Endothelial cell of umbilical vein (primary cell): ENCODE data around the gene IFT88. TPM values are rescaled to one million over a fixed set of nuclear protein-coding genes. Genes with fewer than 3 reads are reported as not detected.

Experiments
- BruUV-seq: library from RNA; stranded (reverse); fragments of 400-500 nt; replicated peaks from 2 replicates; lab custom pipeline; 2021; lab: Mats Ljungman, UMichigan
- CTCF ChIA-PET: fragments of 300-600, 350-600 bp; sonication (Branson Sonifier 250); formaldehyde crosslinking; loops from one replicate; lab custom pipeline; 2021; ENCODE audit warnings: antibody characterized with exemption, inconsistent platforms; lab: Charles Lee
- POLR2A ChIA-PET: fragments of 300-600, 350-600 bp; sonication (Branson Sonifier 250); formaldehyde crosslinking; loops from one replicate; lab custom pipeline; 2021; ENCODE audit warnings: antibody characterized with exemption, inconsistent platforms; lab: Charles Lee
- DNase-seq: peaks from one replicate; pipeline ENCODE4 v3.0.0-alpha.2; 2011; ENCODE audit warnings: low read depth, low spot score
- FAIRE-seq: peaks from 2 replicates; lab custom pipeline; 2011; peaks lifted over from hg19 to GRCh38; lab: Jason Lieb, UNC
- H2AFZ ChIP-seq: 2 replicates; pipeline ENCODE4 v1.6.0; 2012; ENCODE audit warnings: low read depth, low read length, control low read depth, inconsistent platforms
- H3K27ac ChIP-seq: 2 replicates; pipeline ENCODE4 v1.5.1; 2011; ENCODE audit warnings: low read depth, mild to moderate bottlenecking, control low read depth, low read length, moderate library complexity; ENCODE audit not compliant: insufficient read depth
- H3K27me3 ChIP-seq, 2 experiments: 2 replicates each; pipeline versions ENCODE4 v1.6.0 to v1.6.1; 2011; ENCODE audit warnings: low read length in 2 of 2, mixed read lengths in 1 of 2; ENCODE audit not compliant: control insufficient read depth in 2 of 2, insufficient read depth in 2 of 2
- H3K36me3 ChIP-seq, 2 experiments: 2 replicates in 1 of 2; 3 replicates in 1 of 2; pipeline ENCODE4 v1.5.1; 2011; ENCODE audit warnings: low read length in 2 of 2, mild to moderate bottlenecking in 1 of 2, moderate library complexity in 1 of 2; ENCODE audit not compliant: control insufficient read depth in 2 of 2, insufficient read depth in 2 of 2; ENCODE audit errors: extremely low read depth in 1 of 2
- H3K4me1 ChIP-seq: 3 replicates; pipeline ENCODE4 v1.5.1; 2011; ENCODE audit warnings: mild to moderate bottlenecking, low read length; ENCODE audit not compliant: control insufficient read depth, insufficient read depth; ENCODE audit errors: extremely low read depth
- H3K4me2 ChIP-seq: 2 replicates; pipeline ENCODE4 v1.6.1; 2011; ENCODE audit warnings: low read length, control low read depth, mixed read lengths; ENCODE audit not compliant: insufficient read depth
- H3K4me3 ChIP-seq, 3 experiments: fragments of 200-600 bp in 1 of 3; sonication (generic), shearing (Covaris generic) in 1 of 3; replicated peaks in 1 of 3; 2 replicates each; pipeline ENCODE4 v1.5.1; 2011 to 2016; ENCODE audit warnings: control low read depth in 3 of 3, low read length in 3 of 3, mild to moderate bottlenecking in 2 of 3, inconsistent platforms in 1 of 3, low read depth in 1 of 3, moderate library complexity in 1 of 3; ENCODE audit not compliant: insufficient read depth in 1 of 3
- H3K79me2 ChIP-seq: 2 replicates; pipeline ENCODE4 v1.6.0; 2012; ENCODE audit warnings: low read length, inconsistent platforms; ENCODE audit not compliant: control insufficient read depth, insufficient read depth
- H3K9ac ChIP-seq: replicated peaks from 2 replicates; pipeline ENCODE3; 2011; ENCODE audit warnings: low read length, control low read depth; ENCODE audit not compliant: insufficient read depth; ENCODE audit errors: extremely low read depth
- H3K9me1 ChIP-seq: replicated peaks from 3 replicates; pipeline ENCODE4 v1.6.0; 2011; ENCODE audit warnings: mild to moderate bottlenecking, low read length; ENCODE audit not compliant: control insufficient read depth, insufficient read depth; ENCODE audit errors: extremely low read depth
- H3K9me3 ChIP-seq: replicated peaks from 2 replicates; pipeline ENCODE4 v1.5.1; 2012; ENCODE audit warnings: low read length, inconsistent platforms; ENCODE audit not compliant: control insufficient read depth, insufficient read depth
- H4K20me1 ChIP-seq: replicated peaks from 2 replicates; pipeline ENCODE3; 2011; ENCODE audit warnings: mild to moderate bottlenecking, low read length; ENCODE audit not compliant: control insufficient read depth, insufficient read depth; ENCODE audit errors: extremely low read depth
- CTCF ChIP-seq, 2 donors: IDR thresholded peaks; 1 replicate in 1 of 2; 2 replicates in 1 of 2; pipeline ENCODE4 v1.5.1; 2011; ENCODE audit warnings: low read length in 2 of 2, mild to moderate bottlenecking in 2 of 2, moderate library complexity in 2 of 2, control low read depth in 1 of 2, inconsistent platforms in 1 of 2, low read depth in 1 of 2; ENCODE audit not compliant: insufficient read depth in 1 of 2; ENCODE audit errors: extremely low read depth in 1 of 2
- EZH2 ChIP-seq: IDR thresholded peaks from 2 replicates; pipeline ENCODE4 v1.6.1; 2012; ENCODE audit warnings: borderline replicate concordance, low read depth, mild to moderate bottlenecking, moderate library complexity, low read length, inconsistent platforms; ENCODE audit not compliant: severe bottlenecking
- FOS ChIP-seq: IDR thresholded peaks from 2 replicates; pipeline ENCODE4 v1.6.1; 2011; ENCODE audit warnings: mild to moderate bottlenecking, low read length, moderate library complexity, borderline replicate concordance; ENCODE audit not compliant: insufficient read depth
- GATA2 ChIP-seq: IDR thresholded peaks from 2 replicates; pipeline ENCODE4 v1.7.0; 2011; ENCODE audit warnings: low read depth, mild to moderate bottlenecking, moderate library complexity, mixed read lengths, low read length; ENCODE audit not compliant: insufficient read length, insufficient read depth
- JUN ChIP-seq: IDR thresholded peaks from 2 replicates; pipeline ENCODE4 v1.6.1; 2011; ENCODE audit warnings: borderline replicate concordance, low read depth; ENCODE audit not compliant: insufficient read length, insufficient read depth
- MAX ChIP-seq: IDR thresholded peaks from 2 replicates; pipeline ENCODE4 v1.6.1; 2011; ENCODE audit not compliant: insufficient read depth, insufficient read length
- MYC ChIP-seq: IDR thresholded peaks from one replicate; pipeline ENCODE4 v1.6.1; 2011; ENCODE audit warnings: mild to moderate bottlenecking, low read depth, low read length
- POLR2A ChIP-seq: IDR thresholded peaks from 2 replicates; pipeline ENCODE4 v1.6.1; 2012; ENCODE audit warnings: low read depth, mild to moderate bottlenecking, control low read depth, low read length
- POLR2AphosphoS5 ChIP-seq: IDR thresholded peaks from 2 replicates; pipeline ENCODE4 v1.6.1; 2012; ENCODE audit warnings: low read depth, mild to moderate bottlenecking, control low read depth, low read length, moderate library complexity; ENCODE audit not compliant: insufficient read depth
- dilution Hi-C: fragments of 300-500 bp; cut with MboI; formaldehyde crosslinking; loops from one replicate; pipeline ENCODE4 v1.15.0; 2019; ENCODE audit warnings: low sequenced_read_pairs; ENCODE audit not compliant: extremely low pct_ligation_motif_present
- intact Hi-C: fragments of 100-400 bp; cut with micrococcal nuclease; formaldehyde crosslinking; loops from one replicate; pipeline ENCODE4 v1.10.0; 2022
- polyA plus RNA-seq, 4 experiments: library from polyadenylated mRNA; depleted of rRNA in 3 of 4; stranded (reverse) in 3 of 4; unstranded in 1 of 4; fragments of >200 nt; gene quantifications; 2 replicates each; pipeline versions ENCODE4 v1.2.1 to v1.2.3, GENCODE V29; 2011 to 2012; ENCODE audit warnings: missing spikeins in 1 of 4
- total RNA-seq: library from RNA; stranded (reverse); gene quantifications from 2 replicates; pipeline ENCODE4 v1.2.3, GENCODE V29; 2021

IFT88 gene
- total and polyA plus RNA-seq, 2 donors (not counting 3 experiments of a cell fraction or from before 2014, with no cell fraction given), result 2.4 to 9.1 TPM

GRCh38 chr13:20719783-20720182, 152.8 kb downstream of the IFT88 start:
- Histone ChIP-seq H3K79me2 (no peaks in the 10 kb centered on the region), H3K4me3 (no peak overlapping the region), H3K27ac (no peak overlapping the region), H3K27me3 (no peaks in the 10 kb centered on the region), H4K20me1 (no peaks in the 10 kb centered on the region), H3K9me1 (no peaks in the 10 kb centered on the region), H3K9ac (no peak overlapping the region), H3K4me2 (no peak overlapping the region), H2AFZ (no peak overlapping the region), H3K9me3 (no peaks in the 10 kb centered on the region), H3K36me3 (no peaks in the 10 kb centered on the region), H3K4me1 (peaks cover 16% of the 10 kb centered on the region)
- no TSS peak for BruUV-seq
- dilution Hi-C loops (no loop called here), intact Hi-C loops (no loop called here)
- POLR2A ChIA-PET, result no interaction called here
- no peak for TF ChIP-seq EZH2
- TF ChIP-seq POLR2AphosphoS5, result no peak
- no peak for TF ChIP-seq JUN
- no peak for TF ChIP-seq MAX
- no peak for TF ChIP-seq GATA2
- TF ChIP-seq CTCF (IDR thresholded peaks at IDR 0.05; ENCODE audit: extremely low read depth in 1 of 2, insufficient read depth in 1 of 2, low read depth in 1 of 2, low read length in 2 of 2), result no peak
- TF ChIP-seq FOS, result no peak
- TF ChIP-seq MYC, result no peak
- TF ChIP-seq POLR2A, result no peak
- CTCF ChIA-PET, result no interaction called here
- DNase-seq (no peak), FAIRE-seq (no peak)
